PC-3 (cell line): ENCODE measurements around the gene FFAR1. TPM values are rescaled to one million over a fixed set of nuclear protein-coding genes. Genes with fewer than 3 reads are reported as not detected.
"Not testable (repeated sequence)": the region's sequence is repeated elsewhere in the genome, so short reads cannot be mapped to it uniquely, and the experiment has no call there.

ENCODE experiments used
- ATAC-seq: fragments of 200-7000 bp; cut with Tn5 transposase; 2 replicates; pipeline ENCODE4 v1.9.1; 2020; ENCODE audit warnings: mild to moderate bottlenecking, moderate library complexity
- BruUV-seq: library from RNA; stranded (reverse); fragments of 400-500 nt; replicated peaks from 2 replicates; lab custom pipeline; 2021; lab: Mats Ljungman, UMichigan
- CTCF ChIA-PET: fragments of 300-600 bp; sonication (Branson Sonifier 250); formaldehyde crosslinking; loops from one replicate; lab custom pipeline; 2022; ENCODE audit warnings: antibody characterized with exemption; lab: Charles Lee
- POLR2A ChIA-PET: fragments of 300-600 bp; sonication (Branson Sonifier 250); formaldehyde crosslinking; loops from one replicate; lab custom pipeline; 2022; ENCODE audit warnings: antibody characterized with exemption; ENCODE audit not compliant: unreplicated experiment; lab: Charles Lee
- DNase-seq: peaks from one replicate; pipeline ENCODE4 v3.0.0-alpha.2; 2015
- H2AFZ ChIP-seq: fragments of 300-600 bp; sonication (generic); 2 replicates; pipeline ENCODE4 v1.6.0; 2016; ENCODE audit warnings: antibody characterized with exemption, low read length
- H3F3A ChIP-seq: fragments of 300-600 bp; sonication (generic); one replicate; pipeline ENCODE4 v1.6.0; 2017; ENCODE audit warnings: antibody characterized with exemption, low read length, control low read depth, mild to moderate bottlenecking; ENCODE audit not compliant: unreplicated experiment
- H3K27ac ChIP-seq: fragments of 300-600 bp; sonication (generic); 2 replicates; pipeline ENCODE4 v1.5.1; 2016; ENCODE audit warnings: mild to moderate bottlenecking, low read length
- H3K27me3 ChIP-seq: fragments of 300-600 bp; sonication (generic); 2 replicates; pipeline ENCODE4 v1.6.1; 2016; ENCODE audit warnings: low read length, mixed read lengths
- H3K36me3 ChIP-seq: fragments of 300-600 bp; sonication (generic); 2 replicates; pipeline ENCODE4 v1.6.1; 2016; ENCODE audit warnings: low read depth, mixed run types, low read length, mixed read lengths
- H3K4me1 ChIP-seq: fragments of 300-600 bp; sonication (generic); 2 replicates; pipeline ENCODE4 v1.5.1; 2016; ENCODE audit warnings: low read length; ENCODE audit not compliant: insufficient read depth
- H3K4me2 ChIP-seq: fragments of 300-600 bp; sonication (generic); 2 replicates; pipeline ENCODE4 v1.6.0; 2016; ENCODE audit warnings: low read length
- H3K4me3 ChIP-seq: fragments of 300-600 bp; sonication (generic); 2 replicates; pipeline ENCODE4 v1.5.1; 2016; ENCODE audit warnings: mild to moderate bottlenecking, low read length, mixed read lengths
- H3K79me2 ChIP-seq: fragments of 300-600 bp; sonication (generic); 2 replicates; pipeline ENCODE4 v1.6.1; 2017; ENCODE audit warnings: low read length, mixed read lengths
- H3K9ac ChIP-seq: fragments of 300-600 bp; sonication (generic); 2 replicates; pipeline ENCODE4 v1.6.0; 2016; ENCODE audit warnings: mild to moderate bottlenecking, low read length
- H3K9me2 ChIP-seq: fragments of 300-600 bp; sonication (generic); replicated peaks from 2 replicates; pipeline ENCODE4 v1.6.1; 2016; ENCODE audit warnings: mixed run types, low read length, mixed read lengths
- H3K9me3 ChIP-seq: fragments of 300-600 bp; sonication (generic); 2 replicates; pipeline ENCODE4 v1.6.1; 2016; ENCODE audit warnings: low read length, mixed read lengths
- H4K20me1 ChIP-seq: fragments of 300-600 bp; sonication (generic); 2 replicates; pipeline ENCODE4 v1.6.1; 2016; ENCODE audit warnings: low read length, mixed read lengths
- EZH2 ChIP-seq: fragments of 300-600 bp; sonication (generic); IDR thresholded peaks from one replicate; pipeline ENCODE4 v1.6.1; 2017; ENCODE audit warnings: antibody characterized with exemption, mild to moderate bottlenecking, low read length; ENCODE audit not compliant: unreplicated experiment
- EZH2phosphoT487 ChIP-seq: fragments of 300-600 bp; sonication (generic); IDR thresholded peaks from 2 replicates; pipeline ENCODE4 v1.6.1; 2018; ENCODE audit warnings: mild to moderate bottlenecking, antibody characterized with exemption, low read length, borderline replicate concordance
- intact Hi-C: fragments of 100-400 bp; cut with micrococcal nuclease; formaldehyde crosslinking; loops from 2 replicates; pipeline ENCODE4 v1.9.0; 2023
- total RNA-seq: library from RNA; depleted of rRNA; stranded (reverse); fragments of >200 nt; gene quantifications from 2 replicates; pipeline ENCODE4 v1.2.3, GENCODE V29; 2014
- TF ChIP-seq, protein P1 (sequence below): fragments of 300-600 bp; sonication (generic); conservative IDR thresholded peaks from 2 replicates; pipeline ENCODE4 v1.5.1; 2017; ENCODE audit warnings: antibody characterized with exemption, low read depth, mild to moderate bottlenecking, low read length

The FFAR1 gene
- total RNA-seq, 1 experiment from 2014 or later = not detected

DNA sequence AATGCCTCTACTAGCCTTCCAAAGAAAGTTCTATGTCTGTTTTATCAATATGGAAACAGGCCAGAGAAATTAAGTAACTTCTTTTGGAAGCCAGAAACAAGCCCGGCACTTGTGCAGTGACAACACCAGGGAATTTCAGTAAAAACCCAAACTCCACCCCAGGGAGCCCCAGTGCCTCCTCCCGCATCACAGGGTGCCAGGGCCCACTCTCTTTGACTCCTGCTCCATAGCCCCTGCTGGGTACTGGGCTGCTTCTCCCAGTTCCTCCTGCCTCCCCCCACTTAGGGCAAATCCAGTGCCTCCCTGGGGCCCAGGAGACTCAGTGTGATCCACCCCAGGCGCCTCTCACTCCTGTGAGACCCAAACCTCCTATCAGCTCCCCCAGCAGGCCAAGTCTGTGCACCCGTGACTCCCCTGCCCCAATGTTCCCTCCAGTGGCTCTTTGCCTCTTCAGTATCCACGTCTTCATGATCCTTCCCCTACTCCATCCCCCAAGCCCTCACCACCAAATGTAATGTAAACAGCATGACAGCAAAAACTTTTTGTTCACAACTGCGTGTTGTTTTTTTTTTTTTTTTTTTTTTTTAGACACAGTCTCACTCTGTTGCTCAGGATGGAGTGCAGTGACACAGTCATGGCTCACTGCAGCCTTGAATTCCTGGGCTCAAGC lies 8.2 kb downstream of the FFAR1 start:
- no peaks in the 10 kb centered on the region; the same call in 1 of the 2 replicates for H3K36me3 ChIP-seq
- no peak overlapping the region for H3K4me3 ChIP-seq
- H3F3A ChIP-seq = no peaks in the 10 kb centered on the region
- intact Hi-C loops = no loop called here
- H3K9me2 ChIP-seq = no peaks in the 10 kb centered on the region
- H3K9ac ChIP-seq = no peak overlapping the region
- H3K4me2 ChIP-seq = no peak overlapping the region
- ChIA-PET POLR2A (no interaction called here), CTCF (interaction anchor here (0.7 kb wide), 1 partner anchor 113 kb away, joined by 3 read pairs; no protein-coding TSS in a partner anchor)
- TF ChIP-seq EZH2 = no peak
- TF ChIP-seq EZH2phosphoT487 = no peak
- TF ChIP-seq, protein P1, sequence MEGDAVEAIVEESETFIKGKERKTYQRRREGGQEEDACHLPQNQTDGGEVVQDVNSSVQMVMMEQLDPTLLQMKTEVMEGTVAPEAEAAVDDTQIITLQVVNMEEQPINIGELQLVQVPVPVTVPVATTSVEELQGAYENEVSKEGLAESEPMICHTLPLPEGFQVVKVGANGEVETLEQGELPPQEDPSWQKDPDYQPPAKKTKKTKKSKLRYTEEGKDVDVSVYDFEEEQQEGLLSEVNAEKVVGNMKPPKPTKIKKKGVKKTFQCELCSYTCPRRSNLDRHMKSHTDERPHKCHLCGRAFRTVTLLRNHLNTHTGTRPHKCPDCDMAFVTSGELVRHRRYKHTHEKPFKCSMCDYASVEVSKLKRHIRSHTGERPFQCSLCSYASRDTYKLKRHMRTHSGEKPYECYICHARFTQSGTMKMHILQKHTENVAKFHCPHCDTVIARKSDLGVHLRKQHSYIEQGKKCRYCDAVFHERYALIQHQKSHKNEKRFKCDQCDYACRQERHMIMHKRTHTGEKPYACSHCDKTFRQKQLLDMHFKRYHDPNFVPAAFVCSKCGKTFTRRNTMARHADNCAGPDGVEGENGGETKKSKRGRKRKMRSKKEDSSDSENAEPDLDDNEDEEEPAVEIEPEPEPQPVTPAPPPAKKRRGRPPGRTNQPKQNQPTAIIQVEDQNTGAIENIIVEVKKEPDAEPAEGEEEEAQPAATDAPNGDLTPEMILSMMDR = no peak
- H2AFZ ChIP-seq = no peak overlapping the region
- no peak for DNase-seq
- BruUV-seq = no TSS peak
- H3K79me2 ChIP-seq = no peaks in the 10 kb centered on the region
- H3K4me1 ChIP-seq = no peaks in the 10 kb centered on the region
- peaks cover 10% of the 10 kb centered on the region; the same call in 1 of the 2 replicates for H3K27me3 ChIP-seq
- no peak for ATAC-seq
- H4K20me1 ChIP-seq = no peaks in the 10 kb centered on the region
- no peak overlapping the region for H3K27ac ChIP-seq
- H3K9me3 ChIP-seq = no peaks in the 10 kb centered on the region

DNA sequence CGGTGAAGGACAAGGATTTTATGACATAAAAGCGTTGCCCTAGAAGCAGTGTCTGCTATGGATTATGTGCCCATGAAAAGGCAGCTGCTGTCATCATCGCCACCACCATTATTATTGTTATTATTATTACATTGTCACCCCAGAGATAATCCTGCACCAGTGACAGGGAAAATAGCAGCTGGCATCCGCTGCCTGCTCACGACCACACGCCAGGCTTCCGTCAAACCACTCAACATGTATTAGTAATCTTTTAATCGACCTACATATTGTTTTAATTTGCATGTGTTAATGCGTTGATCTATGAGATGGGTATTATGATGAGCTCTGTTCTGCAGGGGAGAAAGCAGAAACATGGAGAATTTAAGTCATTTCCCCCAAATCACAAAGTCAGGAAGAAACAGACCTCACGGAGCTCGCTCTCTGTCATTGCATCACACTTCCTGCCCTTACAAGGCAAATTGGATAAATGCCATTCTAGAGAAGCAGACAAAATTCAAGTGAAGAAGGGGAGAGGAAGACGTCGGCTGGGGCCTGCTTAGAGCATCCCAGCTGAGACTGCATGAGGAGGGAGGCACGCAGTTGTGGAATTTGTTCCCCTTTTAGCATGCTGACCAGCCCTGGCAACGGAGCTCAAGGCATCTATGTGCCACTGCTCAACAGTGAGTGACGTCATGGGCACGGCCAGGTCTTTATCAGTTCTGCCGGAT lies 10.3 kb downstream of the FFAR1 start, which contains the start of gene FFAR3:
FFAR3 (plus strand) TSS at position 594 of the 707 bp plus-strand sequence. CDS start 431 bp downstream, outside the sequence.
- H3K79me2 ChIP-seq = no peaks in the 10 kb centered on the region
- H3K4me3 ChIP-seq = no peak within 1 kb of the TSS
- ChIA-PET CTCF (no interaction called here), POLR2A (no interaction called here)
- no peaks in the 10 kb centered on the region for H4K20me1 ChIP-seq
- TF ChIP-seq, protein P1 = no peak
- TF ChIP-seq EZH2phosphoT487 (no peak), EZH2 (no peak)
- H3K36me3 ChIP-seq = no peaks in the 10 kb centered on the region
- H2AFZ ChIP-seq = no peak within 1 kb of the TSS
- ATAC-seq (no peak), DNase-seq (no peak)
- no peak within 1 kb of the TSS for H3K4me2 ChIP-seq
- H3K9me3 ChIP-seq = no peaks in the 10 kb centered on the region
- H3K9ac ChIP-seq = no peak within 1 kb of the TSS
- H3K27ac ChIP-seq = no peak within 1 kb of the TSS
- H3K27me3 ChIP-seq = peaks cover 10% of the 10 kb centered on the region; the same call in 1 of the 2 replicates
- intact Hi-C loops = no loop called here
- H3K4me1 ChIP-seq = no peaks in the 10 kb centered on the region
- no TSS peak for BruUV-seq
- H3F3A ChIP-seq = no peaks in the 10 kb centered on the region
- no peaks in the 10 kb centered on the region for H3K9me2 ChIP-seq

DNA sequence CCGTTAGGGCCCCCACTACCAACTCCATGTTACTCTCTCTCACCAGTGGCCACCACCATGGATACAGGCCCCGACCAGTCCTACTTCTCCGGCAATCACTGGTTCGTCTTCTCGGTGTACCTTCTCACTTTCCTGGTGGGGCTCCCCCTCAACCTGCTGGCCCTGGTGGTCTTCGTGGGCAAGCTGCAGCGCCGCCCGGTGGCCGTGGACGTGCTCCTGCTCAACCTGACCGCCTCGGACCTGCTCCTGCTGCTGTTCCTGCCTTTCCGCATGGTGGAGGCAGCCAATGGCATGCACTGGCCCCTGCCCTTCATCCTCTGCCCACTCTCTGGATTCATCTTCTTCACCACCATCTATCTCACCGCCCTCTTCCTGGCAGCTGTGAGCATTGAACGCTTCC lies 11.1 kb downstream of the FFAR1 start:
- H3K4me1 ChIP-seq, H2AFZ ChIP-seq, ATAC-seq, POLR2A ChIA-PET, H3K4me2 ChIP-seq, H3F3A ChIP-seq, H3K79me2 ChIP-seq, H4K20me1 ChIP-seq, H3K4me3 ChIP-seq, H3K36me3 ChIP-seq, H3K9me3 ChIP-seq, BruUV-seq, CTCF ChIA-PET, DNase-seq, intact Hi-C loops, H3K9me2 ChIP-seq, H3K27ac ChIP-seq, H3K9ac ChIP-seq, H3K27me3 ChIP-seq: not testable (repeated sequence)

DNA sequence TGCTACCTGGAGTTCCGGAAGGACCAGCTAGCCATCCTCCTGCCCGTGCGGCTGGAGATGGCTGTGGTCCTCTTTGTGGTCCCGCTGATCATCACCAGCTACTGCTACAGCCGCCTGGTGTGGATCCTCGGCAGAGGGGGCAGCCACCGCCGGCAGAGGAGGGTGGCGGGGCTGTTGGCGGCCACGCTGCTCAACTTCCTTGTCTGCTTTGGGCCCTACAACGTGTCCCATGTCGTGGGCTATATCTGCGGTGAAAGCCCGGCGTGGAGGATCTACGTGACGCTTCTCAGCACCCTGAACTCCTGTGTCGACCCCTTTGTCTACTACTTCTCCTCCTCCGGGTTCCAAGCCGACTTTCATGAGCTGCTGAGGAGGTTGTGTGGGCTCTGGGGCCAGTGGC lies 11.7 kb downstream of the FFAR1 start:
- POLR2A ChIA-PET, CTCF ChIA-PET: not testable (repeated sequence)

DNA sequence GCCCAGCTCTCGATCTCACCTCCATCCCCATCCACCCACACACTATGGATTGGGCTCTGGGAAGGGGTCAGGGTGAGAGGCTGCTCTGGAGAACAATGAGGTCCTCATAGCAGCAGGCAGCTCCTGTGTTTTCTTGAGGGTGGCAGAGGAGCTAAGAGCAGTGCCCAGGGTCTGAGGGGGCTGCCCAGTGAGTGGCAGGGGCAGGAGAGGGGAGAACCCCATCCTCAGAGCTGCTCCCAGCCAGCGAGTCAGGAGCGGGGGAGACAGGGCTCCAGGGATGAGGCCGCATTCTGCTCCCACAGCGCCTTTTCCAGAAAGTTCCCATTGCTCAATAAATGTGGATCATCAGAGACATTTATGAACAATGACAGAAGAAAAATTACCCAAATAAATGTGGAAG lies 12.4 kb downstream of the FFAR1 start:
- H3F3A ChIP-seq, H3K9me2 ChIP-seq, intact Hi-C loops, H3K4me3 ChIP-seq, H3K9me3 ChIP-seq, H3K27me3 ChIP-seq, POLR2A ChIA-PET, H3K4me1 ChIP-seq, CTCF ChIA-PET, H3K36me3 ChIP-seq, H3K4me2 ChIP-seq, H2AFZ ChIP-seq, H3K79me2 ChIP-seq, H3K9ac ChIP-seq, H4K20me1 ChIP-seq, H3K27ac ChIP-seq, BruUV-seq, DNase-seq, ATAC-seq: not testable (repeated sequence)

More for the DNA sequence above, 11.7 kb downstream of the FFAR1 start:
- H3K4me1 ChIP-seq, H3K79me2 ChIP-seq, H4K20me1 ChIP-seq, H3K4me3 ChIP-seq, H3K9me3 ChIP-seq, H3K36me3 ChIP-seq, H3K27me3 ChIP-seq, H3K9me2 ChIP-seq, BruUV-seq, DNase-seq, H3F3A ChIP-seq, H2AFZ ChIP-seq, H3K27ac ChIP-seq, ATAC-seq, H3K4me2 ChIP-seq, intact Hi-C loops, H3K9ac ChIP-seq: not testable (repeated sequence)
